Caco-2 (cell line): Measurements from ENCODE around the gene ALDH1A1. TPM values are rescaled to one million over a fixed set of nuclear protein-coding genes. Genes with fewer than 3 reads are reported as not detected.

Experiments used
- BruUV-seq: library from RNA; stranded (reverse); fragments of 400-500 nt; replicated peaks from 2 replicates; lab custom pipeline; 2021; lab: Mats Ljungman, UMichigan
- CTCF ChIA-PET: fragments of 300-600 bp; sonication (Branson Sonifier 250); formaldehyde crosslinking; loops from one replicate; lab custom pipeline; 2022; ENCODE audit warnings: antibody characterized with exemption; lab: Charles Lee
- POLR2A ChIA-PET: fragments of 300-600 bp; sonication (Branson Sonifier 250); formaldehyde crosslinking; loops from one replicate; lab custom pipeline; 2022; ENCODE audit warnings: antibody characterized with exemption; lab: Charles Lee
- DNase-seq, 2 experiments: peaks; one replicate each; pipeline versions ENCODE4 v3.0.0 to v3.0.0-alpha.2; 2020 to 2022
- H3K27me3 ChIP-seq: replicated peaks from 2 replicates; pipeline ENCODE4 v1.6.0; 2011; ENCODE audit warnings: low read length; ENCODE audit not compliant: control insufficient read depth, insufficient read depth
- H3K36me3 ChIP-seq: 2 replicates; pipeline ENCODE4 v1.5.1; 2011; ENCODE audit warnings: low read length; ENCODE audit not compliant: control insufficient read depth, insufficient read depth
- H3K4me1 ChIP-seq: fragments of 250-450 bp; sonication (Bioruptor Pico); 2 replicates; pipeline ENCODE4 v1.5.1; 2020; ENCODE audit warnings: mild to moderate bottlenecking
- H3K4me3 ChIP-seq: 2 replicates; pipeline ENCODE4 v1.5.1; 2011; ENCODE audit warnings: low read depth, mild to moderate bottlenecking, control low read depth, low read length
- H3K9me3 ChIP-seq: fragments of 250-450 bp; sonication (Bioruptor Pico); 2 replicates; pipeline ENCODE4 v1.5.1; 2020; ENCODE audit warnings: mild to moderate bottlenecking, moderate library complexity
- H3K27ac Mint-ChIP-seq: one replicate; pipeline ENCODE4 v1.8.0; 2022; ENCODE audit warnings: mixed read lengths; ENCODE audit not compliant: unreplicated experiment
- H3K27me3 Mint-ChIP-seq: one replicate; pipeline ENCODE4 v1.8.0; 2022; ENCODE audit warnings: mixed read lengths; ENCODE audit not compliant: insufficient read depth, unreplicated experiment
- H3K36me3 Mint-ChIP-seq: one replicate; pipeline ENCODE4 v1.8.0; 2022; ENCODE audit warnings: mild to moderate bottlenecking, mixed read lengths; ENCODE audit not compliant: insufficient read depth, unreplicated experiment
- H3K4me1 Mint-ChIP-seq: one replicate; pipeline ENCODE4 v1.8.0; 2022; ENCODE audit warnings: low read depth, mixed read lengths; ENCODE audit not compliant: unreplicated experiment
- H3K4me3 Mint-ChIP-seq: one replicate; pipeline ENCODE4 v1.8.0; 2022; ENCODE audit warnings: mild to moderate bottlenecking, moderate library complexity, mixed read lengths; ENCODE audit not compliant: unreplicated experiment
- H3K9me3 Mint-ChIP-seq: one replicate; pipeline ENCODE4 v1.8.0; 2022; ENCODE audit warnings: mixed read lengths; ENCODE audit not compliant: unreplicated experiment
- CTCF ChIP-seq, 2 experiments: fragments of 200-600 bp in 1 of 2; IDR thresholded peaks; 1 replicate in 1 of 2; 2 replicates in 1 of 2; pipeline versions ENCODE4 v1.5.1 to v1.8.0; 2011 to 2022; ENCODE audit warnings: antibody characterized with exemption in 1 of 2, control low read depth in 1 of 2, inconsistent platforms in 1 of 2, low read depth in 1 of 2, low read length in 1 of 2, mild to moderate bottlenecking in 1 of 2, moderate library complexity in 1 of 2; ENCODE audit not compliant: insufficient read depth in 1 of 2, severe bottlenecking in 1 of 2, unreplicated experiment in 1 of 2
- intact Hi-C: fragments of 100-400 bp; cut with micrococcal nuclease; formaldehyde crosslinking; loops from one replicate; pipeline ENCODE4 v1.10.0; 2022; ENCODE audit not compliant: unreplicated experiment
- total RNA-seq: library from RNA; stranded (reverse); gene quantifications from 2 replicates; pipeline ENCODE4 v1.2.3, GENCODE V29; 2022

The ALDH1A1 gene
- total RNA-seq, 1 experiment from 2014 or later: 119 TPM

GRCh38 chr9:72955571-72955970, 2.7 kb upstream of the ALDH1A1 start:
- H3K36me3 Mint-ChIP-seq: no peaks in the 10 kb centered on the region
- H3K4me3 ChIP-seq: no peak overlapping the region
- no peaks in the 10 kb centered on the region for H3K4me1 ChIP-seq
- H3K9me3 ChIP-seq: no peaks in the 10 kb centered on the region
- no peaks in the 10 kb centered on the region for H3K27me3 Mint-ChIP-seq
- intact Hi-C loops: no loop called here
- H3K27ac Mint-ChIP-seq: no peak overlapping the region
- no peaks in the 10 kb centered on the region for H3K27me3 ChIP-seq
- H3K36me3 ChIP-seq: no peaks in the 10 kb centered on the region
- CTCF ChIA-PET: no interaction called here
- no peaks in the 10 kb centered on the region for H3K9me3 Mint-ChIP-seq
- POLR2A ChIA-PET: no interaction called here
- no peak overlapping the region for H3K4me3 Mint-ChIP-seq
- no peak for TF ChIP-seq CTCF (IDR thresholded peaks at IDR 0.05; ENCODE audit: insufficient read depth in 1 of 2, low read depth in 1 of 2, low read length in 1 of 2, severe bottlenecking in 1 of 2, unreplicated experiment in 1 of 2)
- no peak for DNase-seq
- no TSS peak for BruUV-seq
- H3K4me1 Mint-ChIP-seq: no peaks in the 10 kb centered on the region

GRCh38 chr9:72955126-72955455, 2.2 kb upstream of the ALDH1A1 start:
- Histone ChIP-seq H3K4me3 (no peak overlapping the region), H3K36me3 (no peaks in the 10 kb centered on the region), H3K9me3 (no peaks in the 10 kb centered on the region), H3K27me3 (no peaks in the 10 kb centered on the region), H3K4me1 (no peaks in the 10 kb centered on the region)
- TF ChIP-seq CTCF (IDR thresholded peaks at IDR 0.05; ENCODE audit: insufficient read depth in 1 of 2, low read depth in 1 of 2, low read length in 1 of 2, severe bottlenecking in 1 of 2, unreplicated experiment in 1 of 2): no peak
- Mint-ChIP-seq H3K36me3 (no peaks in the 10 kb centered on the region), H3K27me3 (no peaks in the 10 kb centered on the region), H3K9me3 (no peaks in the 10 kb centered on the region), H3K4me1 (no peaks in the 10 kb centered on the region), H3K27ac (no peak overlapping the region), H3K4me3 (no peak overlapping the region)
- DNase-seq: no peak
- CTCF ChIA-PET: no interaction called here
- intact Hi-C loops: no loop called here
- no TSS peak for BruUV-seq
- POLR2A ChIA-PET: no interaction called here

GRCh38 chr9:72954431-72955125, 1.7 kb upstream of the ALDH1A1 start:
- no peaks in the 10 kb centered on the region for H3K27me3 Mint-ChIP-seq
- no peak overlapping the region for H3K27ac Mint-ChIP-seq
- no peak for DNase-seq
- Histone ChIP-seq H3K9me3 (no peaks in the 10 kb centered on the region), H3K4me3 (no peak overlapping the region), H3K27me3 (no peaks in the 10 kb centered on the region), H3K36me3 (no peaks in the 10 kb centered on the region), H3K4me1 (no peaks in the 10 kb centered on the region)
- no peaks in the 10 kb centered on the region for H3K36me3 Mint-ChIP-seq
- H3K9me3 Mint-ChIP-seq: no peaks in the 10 kb centered on the region
- TF ChIP-seq CTCF (IDR thresholded peaks at IDR 0.05; ENCODE audit: insufficient read depth in 1 of 2, low read depth in 1 of 2, low read length in 1 of 2, severe bottlenecking in 1 of 2, unreplicated experiment in 1 of 2): no peak
- no TSS peak for BruUV-seq
- no peaks in the 10 kb centered on the region for H3K4me1 Mint-ChIP-seq
- CTCF ChIA-PET: no interaction called here
- H3K4me3 Mint-ChIP-seq: no peak overlapping the region
- intact Hi-C loops: loop anchor here (5.0 kb wide), 1 partner anchor 82 kb away; no protein-coding TSS in a partner anchor
- POLR2A ChIA-PET: no interaction called here
